Skeletal muscle satellite cell (primary cell): ENCODE results near the gene SCN2A.

ENCODE experiments used
- H3K27me3 ChIP-seq: 2 replicates; pipeline ENCODE4 v1.7.0; 2013; ENCODE audit warnings: low read length; ENCODE audit not compliant: control insufficient read depth, insufficient read depth
- H3K36me3 ChIP-seq: 2 replicates; pipeline ENCODE4 v1.7.0; 2013; ENCODE audit warnings: mild to moderate bottlenecking, control low read depth, low read length; ENCODE audit not compliant: insufficient read depth
- H3K4me1 ChIP-seq: 2 replicates; pipeline ENCODE4 v1.7.0; 2013; ENCODE audit warnings: low read length; ENCODE audit not compliant: control insufficient read depth, insufficient read depth
- H3K4me2 ChIP-seq: 2 replicates; pipeline ENCODE4 v1.7.0; 2013; ENCODE audit warnings: mild to moderate bottlenecking, low read length
- H3K4me3 ChIP-seq: 2 replicates; pipeline ENCODE4 v1.7.0; 2013; ENCODE audit warnings: low read length
- H3K9ac ChIP-seq: 2 replicates; pipeline ENCODE4 v1.7.0; 2013; ENCODE audit warnings: mild to moderate bottlenecking, low read depth, low read length, moderate library complexity
- H3K9me3 ChIP-seq: replicated peaks from 2 replicates; pipeline ENCODE4 v1.7.0; 2013; ENCODE audit warnings: mild to moderate bottlenecking, control low read depth, low read length

SCN2A gene

GRCh38 chr2:165348441-165348840, 109.2 kb downstream of the SCN2A start:
- H3K36me3 ChIP-seq = no peaks in the 10 kb centered on the region
- no peak overlapping the region for H3K9ac ChIP-seq
- no peaks in the 10 kb centered on the region for H3K27me3 ChIP-seq
- H3K4me2 ChIP-seq = no peak overlapping the region
- no peak overlapping the region for H3K4me3 ChIP-seq
- H3K4me1 ChIP-seq = no peaks in the 10 kb centered on the region
- no peaks in the 10 kb centered on the region for H3K9me3 ChIP-seq

GRCh38 chr2:165349181-165349580, 110.0 kb downstream of the SCN2A start:
- no peak overlapping the region for H3K4me2 ChIP-seq
- H3K27me3 ChIP-seq = no peaks in the 10 kb centered on the region
- no peak overlapping the region for H3K4me3 ChIP-seq
- no peaks in the 10 kb centered on the region for H3K4me1 ChIP-seq
- H3K9me3 ChIP-seq = no peaks in the 10 kb centered on the region
- no peak overlapping the region for H3K9ac ChIP-seq
- H3K36me3 ChIP-seq = no peaks in the 10 kb centered on the region

DNA sequence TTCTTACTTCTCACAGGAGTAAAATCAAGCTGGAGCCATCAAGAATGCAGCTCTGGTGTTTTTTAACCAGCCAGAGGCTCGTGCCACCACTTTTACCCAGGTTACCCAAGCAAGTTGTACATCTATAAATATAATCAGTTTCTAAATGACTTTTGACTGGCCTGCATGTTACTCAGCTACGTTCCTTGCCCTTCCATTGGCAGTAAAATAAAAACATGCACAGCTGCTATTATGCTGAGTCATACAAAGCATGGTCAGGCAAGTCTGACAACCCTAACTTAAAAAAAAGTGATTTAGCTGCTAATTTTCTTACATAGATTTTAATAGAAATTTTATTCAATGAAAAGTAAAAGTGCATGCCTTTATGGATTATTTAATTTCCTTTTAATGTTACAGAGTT, 118.5 kb downstream of the SCN2A start:
- H3K4me1 ChIP-seq = peaks cover 4% of the 10 kb centered on the region
- no peak overlapping the region for H3K9ac ChIP-seq

GRCh38 chr2:165361514-165361913, 122.3 kb downstream of the SCN2A start:
- no peaks in the 10 kb centered on the region for H3K9me3 ChIP-seq
- H3K27me3 ChIP-seq = no peaks in the 10 kb centered on the region
- no peak overlapping the region for H3K4me2 ChIP-seq
- H3K36me3 ChIP-seq = no peaks in the 10 kb centered on the region
- H3K9ac ChIP-seq = no peak overlapping the region
- peaks cover 10% of the 10 kb centered on the region for H3K4me1 ChIP-seq
- no peak overlapping the region for H3K4me3 ChIP-seq

More for the DNA sequence above, 118.5 kb downstream of the SCN2A start:
- H3K9me3 ChIP-seq = no peaks in the 10 kb centered on the region
- H3K27me3 ChIP-seq = no peaks in the 10 kb centered on the region
- H3K36me3 ChIP-seq = no peaks in the 10 kb centered on the region
- no peak overlapping the region for H3K4me2 ChIP-seq
- no peak overlapping the region for H3K4me3 ChIP-seq

GRCh38 chr2:165369131-165369897, 130.1 kb downstream of the SCN2A start:
- Histone ChIP-seq H3K4me3 (no peak overlapping the region), H3K4me1 (peaks cover 6% of the 10 kb centered on the region), H3K4me2 (no peak overlapping the region), H3K36me3 (no peaks in the 10 kb centered on the region), H3K27me3 (no peaks in the 10 kb centered on the region), H3K9ac (no peak overlapping the region), H3K9me3 (no peaks in the 10 kb centered on the region)

GRCh38 chr2:165369898-165370296, 130.7 kb downstream of the SCN2A start:
- Histone ChIP-seq H3K4me2 (no peak overlapping the region), H3K4me1 (peaks cover 6% of the 10 kb centered on the region)

GRCh38 chr2:165371356-165371755, 132.1 kb downstream of the SCN2A start:
- no peaks in the 10 kb centered on the region for H3K9me3 ChIP-seq
- H3K27me3 ChIP-seq = no peaks in the 10 kb centered on the region
- H3K36me3 ChIP-seq = no peaks in the 10 kb centered on the region
- no peak overlapping the region for H3K9ac ChIP-seq
- H3K4me3 ChIP-seq = no peak overlapping the region
- H3K4me2 ChIP-seq = no peak overlapping the region
- no peaks in the 10 kb centered on the region for H3K4me1 ChIP-seq

More at GRCh38 chr2:165369898-165370296, 130.7 kb downstream of the SCN2A start:
- no peaks in the 10 kb centered on the region for H3K27me3 ChIP-seq
- H3K36me3 ChIP-seq = no peaks in the 10 kb centered on the region
- no peaks in the 10 kb centered on the region for H3K9me3 ChIP-seq
- no peak overlapping the region for H3K4me3 ChIP-seq
- H3K9ac ChIP-seq = no peak overlapping the region

DNA sequence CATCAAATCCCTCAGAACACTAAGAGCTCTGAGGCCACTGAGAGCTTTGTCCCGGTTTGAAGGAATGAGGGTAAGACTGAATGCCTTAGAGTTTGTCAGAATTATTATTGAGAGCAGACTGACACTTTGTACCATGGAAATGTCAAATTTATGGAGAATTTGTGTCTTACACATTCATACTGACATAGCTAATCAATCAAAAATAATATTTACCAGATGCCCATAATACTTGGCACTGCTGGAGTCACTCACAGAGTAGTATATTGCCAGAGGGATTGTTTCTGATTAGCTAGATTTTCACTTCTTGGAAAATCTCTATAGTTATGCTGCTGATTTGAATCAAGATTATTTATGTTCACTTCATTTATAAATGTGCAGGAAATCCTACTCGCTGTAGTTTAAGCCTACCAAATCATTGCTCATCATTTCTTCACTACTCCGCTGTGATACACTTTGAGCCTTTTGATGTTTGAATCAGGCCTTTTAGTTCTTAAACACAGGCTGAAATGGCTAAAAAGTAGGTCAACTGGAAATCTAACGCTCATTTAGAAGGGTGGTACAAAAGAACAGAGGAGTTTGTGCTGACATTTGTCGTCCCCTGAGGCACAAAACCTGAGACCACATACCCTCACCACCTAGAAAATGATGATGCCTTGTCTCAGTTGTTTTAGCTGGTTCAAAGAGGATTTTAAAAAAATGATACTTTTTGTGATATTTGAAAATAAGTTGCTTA, 134.2 kb downstream of the SCN2A start:
- no peaks in the 10 kb centered on the region for H3K4me1 ChIP-seq
- H3K4me2 ChIP-seq = no peak overlapping the region
- H3K4me3 ChIP-seq = no peak overlapping the region
- H3K9ac ChIP-seq = no peak overlapping the region
- no peaks in the 10 kb centered on the region for H3K36me3 ChIP-seq
- H3K9me3 ChIP-seq = no peaks in the 10 kb centered on the region
- no peaks in the 10 kb centered on the region for H3K27me3 ChIP-seq

DNA sequence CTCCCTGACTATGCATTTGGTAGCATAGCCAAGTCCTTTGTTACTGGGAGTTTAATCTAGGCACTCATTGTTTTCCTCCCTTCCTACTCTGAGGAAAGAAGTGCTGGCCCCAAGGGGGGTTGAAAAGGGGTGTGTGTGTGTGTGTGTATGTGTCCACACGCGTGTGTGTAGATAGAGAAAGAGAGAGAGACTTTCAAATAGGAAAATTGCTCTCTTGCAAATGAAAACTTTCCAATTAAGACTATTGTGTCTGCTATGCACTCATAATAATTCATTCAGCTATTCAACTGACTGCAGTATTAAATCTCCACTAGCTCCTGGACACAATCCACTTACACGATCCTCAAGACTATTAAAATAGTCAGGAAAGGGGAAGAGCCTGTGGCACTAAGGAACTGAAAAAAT, 137.4 kb downstream of the SCN2A start:
- no peaks in the 10 kb centered on the region for H3K9me3 ChIP-seq
- no peaks in the 10 kb centered on the region for H3K36me3 ChIP-seq
- no peak overlapping the region for H3K4me2 ChIP-seq
- H3K4me1 ChIP-seq = no peaks in the 10 kb centered on the region
- no peaks in the 10 kb centered on the region for H3K27me3 ChIP-seq
- H3K9ac ChIP-seq = no peak overlapping the region
- no peak overlapping the region for H3K4me3 ChIP-seq

GRCh38 chr2:165382362-165382761, 143.1 kb downstream of the SCN2A start:
- Histone ChIP-seq H3K9me3 (no peaks in the 10 kb centered on the region), H3K36me3 (no peaks in the 10 kb centered on the region), H3K4me3 (no peak overlapping the region), H3K27me3 (no peaks in the 10 kb centered on the region), H3K9ac (no peak overlapping the region), H3K4me2 (no peak overlapping the region), H3K4me1 (no peaks in the 10 kb centered on the region)

GRCh38 chr2:165390875-165391274, 151.7 kb downstream of the SCN2A start:
- H3K27me3 ChIP-seq = no peaks in the 10 kb centered on the region
- H3K36me3 ChIP-seq = no peaks in the 10 kb centered on the region
- H3K4me2 ChIP-seq = no peak overlapping the region
- H3K4me1 ChIP-seq = no peaks in the 10 kb centered on the region
- no peak overlapping the region for H3K4me3 ChIP-seq
- H3K9me3 ChIP-seq = no peaks in the 10 kb centered on the region
- H3K9ac ChIP-seq = no peak overlapping the region

GRCh38 chr2:165391791-165392190, 152.6 kb downstream of the SCN2A start:
- Histone ChIP-seq H3K9ac (no peak overlapping the region), H3K9me3 (no peaks in the 10 kb centered on the region), H3K4me2 (no peak overlapping the region), H3K27me3 (no peaks in the 10 kb centered on the region), H3K4me3 (no peak overlapping the region), H3K4me1 (no peaks in the 10 kb centered on the region), H3K36me3 (no peaks in the 10 kb centered on the region)
